GM12878 (cell line): ENCODE measurements around the gene RPL13A. TPM values are rescaled to one million over a fixed set of nuclear protein-coding genes. Genes with fewer than 3 reads are reported as not detected.

Source experiments
- ATAC-seq: fragments of 200-7000 bp; cut with Tn5 transposase; 3 replicates; pipeline ENCODE4 v1.9.1; 2020; ENCODE audit warnings: mild to moderate bottlenecking, moderate library complexity
- BruUV-seq: library from RNA; stranded (reverse); fragments of 400-500 nt; replicated peaks from 2 replicates; lab custom pipeline; 2021; lab: Mats Ljungman, UMichigan
- CTCF ChIA-PET: fragments of 300-600 bp; sonication (Branson Sonifier 250); formaldehyde crosslinking; extraction: SDS; loops from one replicate; lab custom pipeline; 2021; ENCODE audit warnings: inconsistent platforms; lab: Yijun Ruan, JAX
- POLR2A ChIA-PET: fragments of 350-600 bp; formaldehyde crosslinking; extraction: SDS; loops from one replicate; lab custom pipeline; 2021; ENCODE audit warnings: inconsistent platforms; lab: Charles Lee
- RAD21 ChIA-PET: fragments of 300-600 bp; sonication (Branson Sonifier 250); formaldehyde crosslinking; loops from one replicate; lab custom pipeline; 2023; ENCODE audit warnings: antibody characterized with exemption; ENCODE audit not compliant: unreplicated experiment; lab: Charles Lee
- SMC1A ChIA-PET: fragments of 300-600 bp; sonication (Branson Sonifier 250); formaldehyde crosslinking; loops from one replicate; lab custom pipeline; 2023; ENCODE audit not compliant: unreplicated experiment, uncharacterized antibody; lab: Charles Lee
- DNase-seq: peaks from one replicate; pipeline ENCODE4 v3.0.0-alpha.2; 2011; ENCODE audit warnings: low read depth, low spot score
- FAIRE-seq: peaks from 3 replicates; lab custom pipeline; 2011; peaks lifted over from hg19 to GRCh38; lab: Jason Lieb, UNC
- H2AFZ ChIP-seq: 2 replicates; pipeline ENCODE4 v1.6.0; 2011; ENCODE audit warnings: low read depth, low read length, control low read depth; ENCODE audit not compliant: control insufficient read depth
- H3K27ac ChIP-seq: 2 replicates; pipeline ENCODE4 v1.5.1; 2011; ENCODE audit warnings: control low read depth; ENCODE audit not compliant: control insufficient read depth, insufficient read depth
- H3K27me3 ChIP-seq, 2 experiments: replicated peaks in 1 of 2; 2 replicates each; pipeline versions ENCODE4 v1.6.0 to v1.6.1; 2011; ENCODE audit warnings: low read length in 1 of 2; ENCODE audit not compliant: control insufficient read depth in 2 of 2, insufficient read depth in 2 of 2
- H3K36me3 ChIP-seq, 2 experiments: 2 replicates each; pipeline ENCODE4 v1.5.1; 2011; ENCODE audit warnings: low read length in 1 of 2; ENCODE audit not compliant: control insufficient read depth in 2 of 2, insufficient read depth in 2 of 2
- H3K4me1 ChIP-seq: 2 replicates; pipeline ENCODE4 v1.6.1; 2011; ENCODE audit warnings: mild to moderate bottlenecking, low read length, moderate library complexity, mixed read lengths; ENCODE audit not compliant: control insufficient read depth, insufficient read depth
- H3K4me2 ChIP-seq: 2 replicates; pipeline ENCODE4 v1.6.0; 2011; ENCODE audit warnings: control low read depth; ENCODE audit not compliant: control insufficient read depth, insufficient read depth
- H3K4me3 ChIP-seq: fragments of 200-600 bp; sonication (generic); 2 replicates; pipeline ENCODE4 v1.5.1; 2016
- H3K79me2 ChIP-seq: 2 replicates; pipeline ENCODE4 v1.6.0; 2011; ENCODE audit warnings: low read length; ENCODE audit not compliant: control insufficient read depth, insufficient read depth
- H3K9ac ChIP-seq: 2 replicates; pipeline ENCODE4 v1.8.0; 2011; ENCODE audit warnings: low read length, control low read depth, mixed read lengths; ENCODE audit not compliant: control insufficient read depth, insufficient read depth
- H3K9me3 ChIP-seq: replicated peaks from 3 replicates; pipeline ENCODE4 v1.5.1; 2011; ENCODE audit warnings: mild to moderate bottlenecking, low read length; ENCODE audit not compliant: control insufficient read depth, insufficient read depth
- H4K20me1 ChIP-seq: 2 replicates; pipeline ENCODE4 v1.6.0; 2011; ENCODE audit not compliant: control insufficient read depth, insufficient read depth
- CBX3 ChIP-seq: fragments of 200-600 bp; sonication (generic); IDR thresholded peaks from 2 replicates; pipeline ENCODE4 v1.6.1; 2016; ENCODE audit warnings: low read depth, borderline replicate concordance
- CREB1 ChIP-seq: IDR thresholded peaks from 2 replicates; pipeline ENCODE4 v1.6.1; 2012; ENCODE audit warnings: low read depth, mild to moderate bottlenecking, inconsistent platforms
- POLR2A ChIP-seq: IDR thresholded peaks from 2 replicates; pipeline ENCODE4 v1.6.1; 2011; ENCODE audit warnings: low read depth, mild to moderate bottlenecking, low read length
- POU2F2 ChIP-seq: IDR thresholded peaks from 3 replicates; pipeline ENCODE4 v1.6.1; 2011; ENCODE audit warnings: low read depth, mild to moderate bottlenecking, low read length, borderline replicate concordance
- YY1 ChIP-seq: IDR thresholded peaks from 2 replicates; pipeline ENCODE4 v1.6.1; 2011; ENCODE audit warnings: low read depth, mild to moderate bottlenecking, low read length
- WGBS: methylation state at CpG from one replicate; pipeline ENCODE4 v1.1.6; 2016; ENCODE audit warnings: low lambda C conversion rate; ENCODE audit not compliant: insufficient replicate concordance, insufficient coverage; ENCODE audit errors: missing lambda C conversion rate; 5-methylcytosine and 5-hydroxymethylcytosine counted together
- in situ Hi-C: fragments of 300-500 bp; cut with MboI; formaldehyde crosslinking; loops from 9 replicates; pipeline ENCODE4 v1.14.3; 2018; ENCODE audit warnings: mixed read lengths
- intact Hi-C: fragments of 100-400 bp; cut with micrococcal nuclease; formaldehyde crosslinking; loops from one replicate; pipeline ENCODE4 v1.14.2; 2022; ENCODE audit not compliant: unreplicated experiment
- polyA plus RNA-seq, 11 experiments: library from polyadenylated mRNA; depleted of rRNA in 4 of 11; unstranded in 6 of 11; stranded (reverse) in 5 of 11; fragments of >200 nt; fragmentation: Nextera tagmentation in 4 of 11; fragmentation: Illumina TruSeq in 1 of 11; extraction: Ambion mirVana in 4 of 11; extraction: Trizol in 1 of 11; gene quantifications; 1 replicate in 1 of 11; 2 replicates in 10 of 11; pipeline versions ENCODE4 v1.2.1 to v1.2.3, GENCODE V29; 2011 to 2016; ENCODE audit warnings: inconsistent platforms in 2 of 11, missing spikeins in 2 of 11, low read depth in 1 of 11
- total RNA-seq, 4 experiments: library from RNA; depleted of rRNA in 3 of 4; stranded (reverse); fragments of >200 nt in 3 of 4; fragmentation: Illumina TruSeq in 1 of 4; extraction: Trizol in 1 of 4; gene quantifications; 2 replicates each; pipeline versions ENCODE4 v1.2.1 to v1.2.3, GENCODE V29; 2013 to 2021
- TF ChIP-seq, protein P1 (sequence below): fragments of 450-650 bp; IDR thresholded peaks from 2 replicates; pipeline ENCODE4 v1.6.1; 2018; ENCODE audit warnings: mild to moderate bottlenecking, low read depth, moderate library complexity; ENCODE audit not compliant: partially characterized antibody
- TF ChIP-seq, protein P2 (sequence below): fragments of 450-650 bp; IDR thresholded peaks from 2 replicates; pipeline ENCODE4 v1.6.1; 2016; ENCODE audit warnings: mild to moderate bottlenecking, moderate library complexity, borderline replicate concordance
- TF ChIP-seq, protein P3 (sequence below): IDR thresholded peaks from 2 replicates; pipeline ENCODE4 v1.6.1; 2011; ENCODE audit warnings: mild to moderate bottlenecking, low read depth, low read length, moderate library complexity; ENCODE audit not compliant: insufficient replicate concordance
- TF ChIP-seq, protein P4 (sequence below): fragments of 450-650 bp; IDR thresholded peaks from 2 replicates; pipeline ENCODE4 v1.6.1; 2017; ENCODE audit warnings: mild to moderate bottlenecking, moderate library complexity

The RPL13A gene
- total and polyA plus RNA-seq, 10 of the 15 experiments (the other 5 are each of a cell fraction or from before 2014, with no cell fraction given): 1,426 to 8,961 (median 4,266) TPM

DNA sequence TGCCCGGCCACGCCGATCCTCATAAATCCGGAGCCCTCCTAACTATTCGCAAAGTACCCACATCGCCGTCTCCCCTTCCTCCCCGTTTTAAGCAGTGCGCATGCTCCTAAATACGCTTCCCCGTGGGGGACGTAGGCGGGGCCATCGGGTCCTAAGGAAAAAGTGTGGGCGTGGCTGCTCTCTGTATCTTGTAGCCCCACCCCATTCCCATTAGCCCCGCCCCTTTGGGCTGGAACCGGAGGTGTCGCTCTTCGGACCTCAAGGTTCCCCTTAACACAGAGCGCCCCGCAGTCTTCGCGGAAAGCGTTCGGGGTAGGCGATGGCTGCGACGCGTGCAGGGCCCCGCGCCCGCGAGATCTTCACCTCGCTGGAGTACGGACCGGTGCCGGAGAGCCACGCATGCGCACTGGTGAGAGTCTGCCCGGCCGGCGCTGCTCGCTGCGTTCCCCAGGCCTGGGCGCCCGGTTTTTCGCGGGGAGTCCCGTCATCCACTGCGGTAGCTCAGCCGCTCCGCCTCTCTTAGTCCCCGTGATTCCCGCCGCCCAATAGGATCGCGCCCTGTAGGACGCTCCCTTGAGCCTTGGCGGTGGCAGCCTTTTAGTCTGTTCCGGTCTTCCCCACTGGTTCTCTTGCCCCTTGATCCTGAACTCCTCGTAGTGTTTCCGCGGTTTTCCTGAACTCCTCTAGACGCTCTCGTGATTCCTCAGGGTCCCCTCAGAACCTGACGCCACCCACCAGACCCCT lies 34.2 kb upstream of the RPL13A start, which contains the start of gene ALDH16A1:
Gene ALDH16A1, plus strand, starts transcription at position 213 of the 744 bp plus-strand sequence. Its CDS starts 107 bp downstream, at position 320.
- ChIA-PET POLR2A (interaction anchor here (0.6 to 6.1 kb wide), 22 partner anchors 8 to 739 kb away, joined by 3 to 81 read pairs (median 4); partner anchors contain the start of genes FLT3LG, GYS1, NOSIP and PRRG2), SMC1A (interaction anchor here (9.0 kb wide), 1 partner anchor 16 kb away, joined by 53 read pairs; no protein-coding TSS in a partner anchor), CTCF (interaction anchor here (0.6 to 5.1 kb wide), 8 partner anchors 9 to 125 kb away, joined by 3 to 46 read pairs (median 5); partner anchors contain the start of gene FLT3LG), RAD21 (interaction anchor here (0.8 to 9.0 kb wide), 5 partner anchors 18 to 138 kb away, joined by 3 to 90 read pairs (median 3); partner anchors contain the start of gene CD37)
- H3K4me2 ChIP-seq: peak within 1 kb of the TSS; percentile 93
- H3K79me2 ChIP-seq: peaks cover 32% of the 10 kb centered on the region
- H3K9ac ChIP-seq: peak within 1 kb of the TSS; percentile 100
- peak within 1 kb of the TSS; percentile 92 for H2AFZ ChIP-seq
- no peaks in the 10 kb centered on the region; the same call in 1 of the 2 replicates for H4K20me1 ChIP-seq
- DNase-seq: peak; percentile 88
- peak; percentile 99 for FAIRE-seq
- in situ Hi-C loops (no loop called here), intact Hi-C loops (loop anchor here (5.0 kb wide), 1 partner anchor 121 kb away; no protein-coding TSS in a partner anchor)
- no peaks in the 10 kb centered on the region for H3K9me3 ChIP-seq
- 2% methylated on average over 66 of the region's 66 CpGs for WGBS
- peaks cover 2% of the 10 kb centered on the region in 2 experiments; a peak in 1 of 4 replicates for H3K36me3 ChIP-seq
- H3K4me1 ChIP-seq: peaks cover 19% of the 10 kb centered on the region
- BruUV-seq: no TSS peak
- peak within 1 kb of the TSS; percentile 90 for H3K4me3 ChIP-seq
- ATAC-seq: peak; percentile 91
- no peaks in the 10 kb centered on the region for H3K27me3 ChIP-seq
- H3K27ac ChIP-seq: peak within 1 kb of the TSS; percentile 100
- peak; percentile 66 for TF ChIP-seq YY1
- TF ChIP-seq, protein P1, sequence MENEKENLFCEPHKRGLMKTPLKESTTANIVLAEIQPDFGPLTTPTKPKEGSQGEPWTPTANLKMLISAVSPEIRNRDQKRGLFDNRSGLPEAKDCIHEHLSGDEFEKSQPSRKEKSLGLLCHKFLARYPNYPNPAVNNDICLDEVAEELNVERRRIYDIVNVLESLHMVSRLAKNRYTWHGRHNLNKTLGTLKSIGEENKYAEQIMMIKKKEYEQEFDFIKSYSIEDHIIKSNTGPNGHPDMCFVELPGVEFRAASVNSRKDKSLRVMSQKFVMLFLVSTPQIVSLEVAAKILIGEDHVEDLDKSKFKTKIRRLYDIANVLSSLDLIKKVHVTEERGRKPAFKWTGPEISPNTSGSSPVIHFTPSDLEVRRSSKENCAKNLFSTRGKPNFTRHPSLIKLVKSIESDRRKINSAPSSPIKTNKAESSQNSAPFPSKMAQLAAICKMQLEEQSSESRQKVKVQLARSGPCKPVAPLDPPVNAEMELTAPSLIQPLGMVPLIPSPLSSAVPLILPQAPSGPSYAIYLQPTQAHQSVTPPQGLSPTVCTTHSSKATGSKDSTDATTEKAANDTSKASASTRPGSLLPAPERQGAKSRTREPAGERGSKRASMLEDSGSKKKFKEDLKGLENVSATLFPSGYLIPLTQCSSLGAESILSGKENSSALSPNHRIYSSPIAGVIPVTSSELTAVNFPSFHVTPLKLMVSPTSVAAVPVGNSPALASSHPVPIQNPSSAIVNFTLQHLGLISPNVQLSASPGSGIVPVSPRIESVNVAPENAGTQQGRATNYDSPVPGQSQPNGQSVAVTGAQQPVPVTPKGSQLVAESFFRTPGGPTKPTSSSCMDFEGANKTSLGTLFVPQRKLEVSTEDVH: no peak
- TF ChIP-seq, protein P2, sequence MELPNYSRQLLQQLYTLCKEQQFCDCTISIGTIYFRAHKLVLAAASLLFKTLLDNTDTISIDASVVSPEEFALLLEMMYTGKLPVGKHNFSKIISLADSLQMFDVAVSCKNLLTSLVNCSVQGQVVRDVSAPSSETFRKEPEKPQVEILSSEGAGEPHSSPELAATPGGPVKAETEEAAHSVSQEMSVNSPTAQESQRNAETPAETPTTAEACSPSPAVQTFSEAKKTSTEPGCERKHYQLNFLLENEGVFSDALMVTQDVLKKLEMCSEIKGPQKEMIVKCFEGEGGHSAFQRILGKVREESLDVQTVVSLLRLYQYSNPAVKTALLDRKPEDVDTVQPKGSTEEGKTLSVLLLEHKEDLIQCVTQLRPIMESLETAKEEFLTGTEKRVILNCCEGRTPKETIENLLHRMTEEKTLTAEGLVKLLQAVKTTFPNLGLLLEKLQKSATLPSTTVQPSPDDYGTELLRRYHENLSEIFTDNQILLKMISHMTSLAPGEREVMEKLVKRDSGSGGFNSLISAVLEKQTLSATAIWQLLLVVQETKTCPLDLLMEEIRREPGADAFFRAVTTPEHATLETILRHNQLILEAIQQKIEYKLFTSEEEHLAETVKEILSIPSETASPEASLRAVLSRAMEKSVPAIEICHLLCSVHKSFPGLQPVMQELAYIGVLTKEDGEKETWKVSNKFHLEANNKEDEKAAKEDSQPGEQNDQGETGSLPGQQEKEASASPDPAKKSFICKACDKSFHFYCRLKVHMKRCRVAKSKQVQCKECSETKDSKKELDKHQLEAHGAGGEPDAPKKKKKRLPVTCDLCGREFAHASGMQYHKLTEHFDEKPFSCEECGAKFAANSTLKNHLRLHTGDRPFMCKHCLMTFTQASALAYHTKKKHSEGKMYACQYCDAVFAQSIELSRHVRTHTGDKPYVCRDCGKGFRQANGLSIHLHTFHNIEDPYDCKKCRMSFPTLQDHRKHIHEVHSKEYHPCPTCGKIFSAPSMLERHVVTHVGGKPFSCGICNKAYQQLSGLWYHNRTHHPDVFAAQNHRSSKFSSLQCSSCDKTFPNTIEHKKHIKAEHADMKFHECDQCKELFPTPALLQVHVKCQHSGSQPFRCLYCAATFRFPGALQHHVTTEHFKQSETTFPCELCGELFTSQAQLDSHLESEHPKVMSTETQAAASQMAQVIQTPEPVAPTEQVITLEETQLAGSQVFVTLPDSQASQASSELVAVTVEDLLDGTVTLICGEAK: no peak
- TF ChIP-seq POLR2A: peak; percentile 91
- TF ChIP-seq CBX3: no peak
- TF ChIP-seq CREB1: peak; percentile 71
- TF ChIP-seq, protein P3, sequence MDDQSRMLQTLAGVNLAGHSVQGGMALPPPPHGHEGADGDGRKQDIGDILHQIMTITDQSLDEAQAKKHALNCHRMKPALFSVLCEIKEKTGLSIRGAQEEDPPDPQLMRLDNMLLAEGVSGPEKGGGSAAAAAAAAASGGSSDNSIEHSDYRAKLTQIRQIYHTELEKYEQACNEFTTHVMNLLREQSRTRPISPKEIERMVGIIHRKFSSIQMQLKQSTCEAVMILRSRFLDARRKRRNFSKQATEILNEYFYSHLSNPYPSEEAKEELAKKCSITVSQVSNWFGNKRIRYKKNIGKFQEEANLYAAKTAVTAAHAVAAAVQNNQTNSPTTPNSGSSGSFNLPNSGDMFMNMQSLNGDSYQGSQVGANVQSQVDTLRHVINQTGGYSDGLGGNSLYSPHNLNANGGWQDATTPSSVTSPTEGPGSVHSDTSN: no peak
- TF ChIP-seq, protein P4, sequence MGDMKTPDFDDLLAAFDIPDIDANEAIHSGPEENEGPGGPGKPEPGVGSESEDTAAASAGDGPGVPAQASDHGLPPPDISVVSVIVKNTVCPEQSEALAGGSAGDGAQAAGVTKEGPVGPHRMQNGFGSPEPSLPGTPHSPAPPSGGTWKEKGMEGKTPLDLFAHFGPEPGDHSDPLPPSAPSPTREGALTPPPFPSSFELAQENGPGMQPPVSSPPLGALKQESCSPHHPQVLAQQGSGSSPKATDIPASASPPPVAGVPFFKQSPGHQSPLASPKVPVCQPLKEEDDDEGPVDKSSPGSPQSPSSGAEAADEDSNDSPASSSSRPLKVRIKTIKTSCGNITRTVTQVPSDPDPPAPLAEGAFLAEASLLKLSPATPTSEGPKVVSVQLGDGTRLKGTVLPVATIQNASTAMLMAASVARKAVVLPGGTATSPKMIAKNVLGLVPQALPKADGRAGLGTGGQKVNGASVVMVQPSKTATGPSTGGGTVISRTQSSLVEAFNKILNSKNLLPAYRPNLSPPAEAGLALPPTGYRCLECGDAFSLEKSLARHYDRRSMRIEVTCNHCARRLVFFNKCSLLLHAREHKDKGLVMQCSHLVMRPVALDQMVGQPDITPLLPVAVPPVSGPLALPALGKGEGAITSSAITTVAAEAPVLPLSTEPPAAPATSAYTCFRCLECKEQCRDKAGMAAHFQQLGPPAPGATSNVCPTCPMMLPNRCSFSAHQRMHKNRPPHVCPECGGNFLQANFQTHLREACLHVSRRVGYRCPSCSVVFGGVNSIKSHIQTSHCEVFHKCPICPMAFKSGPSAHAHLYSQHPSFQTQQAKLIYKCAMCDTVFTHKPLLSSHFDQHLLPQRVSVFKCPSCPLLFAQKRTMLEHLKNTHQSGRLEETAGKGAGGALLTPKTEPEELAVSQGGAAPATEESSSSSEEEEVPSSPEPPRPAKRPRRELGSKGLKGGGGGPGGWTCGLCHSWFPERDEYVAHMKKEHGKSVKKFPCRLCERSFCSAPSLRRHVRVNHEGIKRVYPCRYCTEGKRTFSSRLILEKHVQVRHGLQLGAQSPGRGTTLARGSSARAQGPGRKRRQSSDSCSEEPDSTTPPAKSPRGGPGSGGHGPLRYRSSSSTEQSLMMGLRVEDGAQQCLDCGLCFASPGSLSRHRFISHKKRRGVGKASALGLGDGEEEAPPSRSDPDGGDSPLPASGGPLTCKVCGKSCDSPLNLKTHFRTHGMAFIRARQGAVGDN: peak; percentile 69
- peak; percentile 80; the same call in 2 of the 3 replicates for TF ChIP-seq POU2F2
